Epithelial cell of esophagus (primary cell): ENCODE results near the gene HMGB2.

Experiments used
- DNase-seq: peaks from one replicate; pipeline ENCODE4 v3.0.0; 2010; ENCODE audit warnings: low read depth
- H3K4me3 ChIP-seq: 2 replicates; pipeline ENCODE4 v1.5.1; 2011; ENCODE audit warnings: mild to moderate bottlenecking, low read length, control low read depth
- CTCF ChIP-seq: IDR thresholded peaks from 2 replicates; pipeline ENCODE4 v1.5.1; 2011; ENCODE audit warnings: low read depth, mild to moderate bottlenecking, low read length, control low read depth, inconsistent platforms; ENCODE audit not compliant: insufficient read depth; ENCODE audit errors: missing control alignments

Gene HMGB2

DNA sequence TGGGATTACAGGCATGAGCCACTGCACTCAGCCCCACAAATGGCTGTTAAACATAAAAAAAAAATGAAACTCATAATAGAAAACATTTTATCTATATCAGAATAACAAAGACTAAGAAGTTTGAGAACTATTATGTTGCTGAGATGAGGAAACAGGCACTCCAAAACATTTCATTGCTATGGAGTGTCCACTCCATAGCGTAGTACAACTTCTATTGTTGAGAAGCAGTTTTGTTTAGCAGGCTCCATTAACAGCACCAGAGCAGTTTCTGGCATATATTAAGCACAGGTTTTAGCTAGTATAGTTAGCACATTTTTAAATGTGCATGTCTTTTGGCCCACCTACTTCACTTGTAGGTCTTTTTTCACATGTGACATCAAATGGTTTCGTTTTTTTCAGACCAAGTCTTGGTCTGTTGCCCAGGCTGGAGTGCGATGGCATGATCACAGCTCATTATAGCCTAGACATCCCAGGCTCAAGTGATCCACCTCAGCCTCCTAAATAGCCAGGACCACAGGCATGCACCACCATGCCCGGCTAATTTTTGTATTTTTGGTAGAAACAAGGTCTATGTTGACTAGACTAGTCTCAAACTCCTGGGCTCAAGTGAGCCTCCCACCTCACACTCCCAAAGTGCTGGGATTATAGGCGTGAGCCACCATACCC, 5.8 kb downstream of the HMGB2 start:
- no peak overlapping the region for H3K4me3 ChIP-seq
- DNase-seq = no peak
- no peak for TF ChIP-seq CTCF

GRCh38 chr4:173325007-173325736, 9.0 kb downstream of the HMGB2 start:
- DNase-seq = no peak
- no peak for TF ChIP-seq CTCF
- no peak overlapping the region for H3K4me3 ChIP-seq

GRCh38 chr4:173319696-173320095, 14.5 kb downstream of the HMGB2 start:
- no peak overlapping the region for H3K4me3 ChIP-seq
- TF ChIP-seq CTCF = no peak
- DNase-seq = peak; percentile 61

- H3K4me3 ChIP-seq = no peak overlapping the region
- TF ChIP-seq CTCF = peak; percentile 16
- DNase-seq = peak; percentile 72
Observed at GRCh38 chr4:173318648-173319211, 15.4 kb downstream of the HMGB2 start.

DNA sequence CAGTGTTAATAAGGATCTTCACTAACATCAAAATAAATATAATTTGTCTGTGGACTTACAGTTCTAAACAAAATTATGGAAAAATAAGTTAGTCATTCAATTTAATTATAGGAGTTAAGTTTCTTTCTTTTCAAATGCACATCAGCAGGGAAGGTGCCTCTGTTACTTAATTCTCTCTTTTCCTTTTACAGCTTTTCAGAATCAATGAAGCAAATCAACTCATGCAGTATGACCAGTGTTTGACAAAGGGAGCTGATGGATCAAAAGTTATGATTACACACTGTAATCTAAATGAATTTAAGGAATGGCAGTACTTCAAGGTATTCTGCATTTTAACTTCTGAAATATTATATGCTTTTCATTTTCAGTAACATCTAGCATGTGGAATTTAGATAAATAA, 15.9 kb downstream of the HMGB2 start:
- no peak overlapping the region for H3K4me3 ChIP-seq
- no peak for DNase-seq
- no peak for TF ChIP-seq CTCF

DNA sequence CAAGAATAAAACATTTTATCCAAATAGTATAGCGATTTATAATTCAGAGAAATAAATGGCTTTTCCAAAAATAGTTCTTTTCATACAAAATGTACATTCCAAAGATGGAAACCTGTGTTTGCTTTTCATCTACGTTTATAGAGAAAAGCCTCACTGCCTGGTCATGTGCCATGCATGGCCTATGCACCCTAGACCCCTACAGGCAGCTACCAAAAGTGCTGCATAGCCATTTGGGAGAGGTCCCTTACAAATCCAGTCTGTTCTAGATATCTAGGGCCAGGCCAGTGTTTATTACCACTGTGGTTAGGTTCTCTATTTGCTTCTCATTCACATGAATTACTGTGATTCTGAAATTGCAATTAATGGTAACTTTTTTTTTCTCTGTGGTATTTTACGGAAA, 17.2 kb downstream of the HMGB2 start:
- peak; percentile 22 for TF ChIP-seq CTCF
- DNase-seq = no peak
- H3K4me3 ChIP-seq = no peak overlapping the region

DNA sequence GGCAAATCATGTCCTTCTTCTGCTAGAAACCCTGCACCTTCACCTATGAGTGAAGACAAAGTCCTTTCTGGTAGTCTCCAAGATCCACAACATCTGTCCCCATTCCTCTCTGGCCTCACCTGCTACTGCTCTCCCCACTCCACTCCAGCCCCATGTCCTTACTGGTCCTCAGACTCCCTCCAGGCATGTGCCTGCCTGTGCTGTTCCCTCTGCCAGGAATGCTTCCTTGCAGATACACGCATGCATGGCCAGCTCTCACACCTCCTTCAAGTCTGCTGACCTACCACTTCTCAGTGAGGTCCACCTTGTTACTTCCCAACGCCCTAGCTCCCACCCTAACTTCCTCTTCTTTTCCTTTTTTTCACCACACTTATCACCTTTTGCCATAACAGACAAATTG, 18.1 kb downstream of the HMGB2 start:
- DNase-seq = peak; percentile 63
- TF ChIP-seq CTCF = no peak
- H3K4me3 ChIP-seq = no peak overlapping the region
